T-cell (primary cell): Measurements from ENCODE around the gene C3AR1. TPM values are rescaled to one million over a fixed set of nuclear protein-coding genes. Genes with fewer than 3 reads are reported as not detected.

Source experiments
- ATAC-seq, 4 experiments: fragments of 200-7000 bp in 3 of 4; fragments of 150-1000 bp in 1 of 4; cut with Tn5 transposase; replicated peaks in 1 of 4; 1 replicate in 3 of 4; 2 replicates in 1 of 4; pipeline ENCODE4 v1.10.0; 2021; ENCODE audit warnings: moderate library complexity in 3 of 4, mild to moderate bottlenecking in 2 of 4, moderate number of reproducible peaks in 1 of 4
- CTCF ChIA-PET, 2 donors: fragments of 300-600 bp; sonication (Branson Sonifier 250); formaldehyde crosslinking; loops; one replicate each; lab custom pipeline; 2022; ENCODE audit warnings: antibody characterized with exemption in 2 of 2; lab: Charles Lee
- POLR2A ChIA-PET, 2 donors: fragments of 300-600 bp; sonication (Branson Sonifier 250); formaldehyde crosslinking; loops; one replicate each; lab custom pipeline; 2022; ENCODE audit warnings: antibody characterized with exemption in 2 of 2; lab: Charles Lee
- DNase-seq, 35 experiments: peaks; one replicate each; pipeline versions ENCODE4 v3.0.0 to v3.0.0-alpha.2; 2013 to 2023
- H3K27ac ChIP-seq: one replicate; pipeline ENCODE4 v1.5.1; 2013; ENCODE audit warnings: low read length
- H3K27me3 ChIP-seq, 2 experiments: replicated peaks in 1 of 2; 1 replicate in 1 of 2; 2 replicates in 1 of 2; pipeline versions ENCODE4 v1.6.1 to v1.7.0; 2013; ENCODE audit warnings: low read length in 1 of 2, mixed read lengths in 1 of 2; ENCODE audit not compliant: control insufficient read depth in 2 of 2, insufficient read depth in 2 of 2; ENCODE audit errors: extremely low read depth in 1 of 2
- H3K36me3 ChIP-seq, 2 donors: 1 replicate in 1 of 2; 2 replicates in 1 of 2; pipeline versions ENCODE4 v1.6.1 to v1.7.0; 2013; ENCODE audit warnings: low read length in 1 of 2; ENCODE audit not compliant: control insufficient read depth in 2 of 2, insufficient read depth in 1 of 2; ENCODE audit errors: extremely low read depth in 1 of 2
- H3K4me1 ChIP-seq, 2 experiments: 1 replicate in 1 of 2; 2 replicates in 1 of 2; pipeline versions ENCODE4 v1.6.1 to v1.7.0; 2013; ENCODE audit warnings: low read length in 2 of 2, mixed read lengths in 1 of 2; ENCODE audit not compliant: insufficient read depth in 2 of 2, control insufficient read depth in 1 of 2; ENCODE audit errors: extremely low read depth in 1 of 2
- H3K4me3 ChIP-seq, 2 donors: 1 replicate in 1 of 2; 2 replicates in 1 of 2; pipeline versions ENCODE4 v1.5.1 to v1.7.0; 2013; ENCODE audit warnings: mild to moderate bottlenecking in 2 of 2, low read length in 1 of 2, moderate library complexity in 1 of 2; ENCODE audit not compliant: control insufficient read depth in 1 of 2; ENCODE audit errors: extremely low read depth in 1 of 2
- H3K9me3 ChIP-seq: 2 replicates; pipeline ENCODE4 v1.7.0; 2013
- H3K27ac Mint-ChIP-seq, 2 donors: one replicate each; pipeline ENCODE4 v1.8.0; 2020 to 2021; ENCODE audit warnings: mild to moderate bottlenecking in 2 of 2, mixed read lengths in 2 of 2
- H3K27me3 Mint-ChIP-seq, 2 donors: one replicate each; pipeline ENCODE4 v1.8.0; 2021 to 2022; ENCODE audit warnings: mixed read lengths in 2 of 2
- H3K36me3 Mint-ChIP-seq: one replicate; pipeline ENCODE4 v1.8.0; 2021; ENCODE audit warnings: mixed read lengths
- H3K4me1 Mint-ChIP-seq, 3 donors: one replicate each; pipeline ENCODE4 v1.8.0; 2020 to 2022; ENCODE audit warnings: mixed read lengths in 3 of 3, mild to moderate bottlenecking in 1 of 3
- H3K4me3 Mint-ChIP-seq, 3 donors: one replicate each; pipeline ENCODE4 v1.8.0; 2020 to 2022; ENCODE audit warnings: mild to moderate bottlenecking in 3 of 3, mixed read lengths in 3 of 3, moderate library complexity in 3 of 3
- H3K9me3 Mint-ChIP-seq, 3 donors: one replicate each; pipeline ENCODE4 v1.8.0; 2020 to 2022; ENCODE audit warnings: mixed read lengths in 3 of 3
- WGBS: methylation state at CpG from one replicate; pipeline ENCODE4 v1.1.5; 2013; ENCODE audit warnings: missing lambda C conversion rate; ENCODE audit not compliant: insufficient coverage; 5-methylcytosine and 5-hydroxymethylcytosine counted together
- total RNA-seq, 35 experiments: library from RNA in 6 of 35; stranded (reverse) in 6 of 35; fragments of 120-200 nt in 1 of 35; gene quantifications; one replicate each; pipeline versions ENCODE4 v1.2.1 to v1.2.4 and lab custom pipeline; 2013 to 2026

The C3AR1 gene
- total RNA-seq, 5 donors from 2014 or later (not counting 1 experiment from before 2014, with no cell fraction given), result 0.68 to 5.1 (median 2.4) TPM

GRCh38 chr12:8057306-8057705 lies 8.9 kb downstream of the C3AR1 start:
- H3K4me3 ChIP-seq, result no peak overlapping the region
- H3K9me3 ChIP-seq, result no peaks in the 10 kb centered on the region
- ATAC-seq (no peak), DNase-seq (no peak)
- no peaks in the 10 kb centered on the region for H3K4me1 ChIP-seq
- no peaks in the 10 kb centered on the region for H3K27me3 ChIP-seq
- no peaks in the 10 kb centered on the region for H3K27me3 Mint-ChIP-seq
- CTCF ChIA-PET, result interaction anchor here in 1 of 2 donors (0.5 kb wide), 1 partner anchor 84 kb away, joined by 4 read pairs; no protein-coding TSS in a partner anchor
- no peaks in the 10 kb centered on the region for H3K9me3 Mint-ChIP-seq
- H3K36me3 ChIP-seq, result peaks cover 4 to 31% of the 10 kb centered on the region in 2 donors
- no peak overlapping the region for H3K27ac ChIP-seq
- H3K4me1 Mint-ChIP-seq, result peaks cover 0 to 3% (median 0%) of the 10 kb centered on the region in 3 donors
- H3K27ac Mint-ChIP-seq, result no peak overlapping the region
- WGBS, result no CpG with 5 or more reads among the region's 2 CpGs
- H3K4me3 Mint-ChIP-seq, result no peak overlapping the region
- H3K36me3 Mint-ChIP-seq, result peaks cover 33% of the 10 kb centered on the region
- POLR2A ChIA-PET, result no interaction called here

- Mint-ChIP-seq H3K9me3 (no peaks in the 10 kb centered on the region), H3K36me3 (peaks cover 45% of the 10 kb centered on the region), H3K4me3 (no peak overlapping the region), H3K4me1 (peaks cover 0 to 3% (median 0%) of the 10 kb centered on the region in 3 donors), H3K27me3 (no peaks in the 10 kb centered on the region), H3K27ac (no peak overlapping the region)
- no peak overlapping the region for H3K27ac ChIP-seq
- no peaks in the 10 kb centered on the region for H3K9me3 ChIP-seq
- peaks cover 5 to 52% of the 10 kb centered on the region in 2 donors for H3K36me3 ChIP-seq
- DNase-seq, result no peak
- H3K4me3 ChIP-seq, result no peak overlapping the region
- WGBS, result no CpG with 5 or more reads among the region's 2 CpGs
- ATAC-seq, result no peak
- no peaks in the 10 kb centered on the region for H3K27me3 ChIP-seq
- ChIA-PET CTCF (interaction anchor here in 1 of 2 donors (1.0 to 3.2 kb wide), 2 partner anchors 9 to 23 kb away, joined by 3 to 12 read pairs; no protein-coding TSS in a partner anchor), POLR2A (no interaction called here)
- no peaks in the 10 kb centered on the region for H3K4me1 ChIP-seq
These were observed 11.3 kb downstream of the C3AR1 start for GRCh38 chr12:8054816-8055215.

GRCh38 chr12:8052679-8053078 lies 13.5 kb downstream of the C3AR1 start:
- CTCF ChIA-PET, result no interaction called here

GRCh38 chr12:8050600-8051250 lies 15.4 kb downstream of the C3AR1 start:
- H3K27ac ChIP-seq, result no peak overlapping the region

More at GRCh38 chr12:8052679-8053078, 13.5 kb downstream of the C3AR1 start:
- Histone ChIP-seq H3K9me3 (no peaks in the 10 kb centered on the region), H3K4me3 (no peak overlapping the region), H3K27ac (no peak overlapping the region), H3K27me3 (no peaks in the 10 kb centered on the region), H3K36me3 (peaks cover 5 to 70% of the 10 kb centered on the region in 2 donors), H3K4me1 (no peaks in the 10 kb centered on the region)
- H3K9me3 Mint-ChIP-seq, result no peaks in the 10 kb centered on the region
- H3K4me3 Mint-ChIP-seq, result no peak overlapping the region
- ATAC-seq (no peak), DNase-seq (peak in 1 of 35 experiments; percentile 27)
- H3K27me3 Mint-ChIP-seq, result no peaks in the 10 kb centered on the region
- H3K27ac Mint-ChIP-seq, result no peak overlapping the region
- peaks cover 61% of the 10 kb centered on the region for H3K36me3 Mint-ChIP-seq
- H3K4me1 Mint-ChIP-seq, result no peaks in the 10 kb centered on the region
- 100% methylated on average over 2 of the region's 7 CpGs for WGBS
- POLR2A ChIA-PET, result no interaction called here

GRCh38 chr12:8048906-8049305 lies 17.3 kb downstream of the C3AR1 start:
- 38% methylated on average over 2 of the region's 4 CpGs for WGBS
- peaks cover 71% of the 10 kb centered on the region for H3K36me3 Mint-ChIP-seq
- H3K4me1 Mint-ChIP-seq, result peaks cover 8 to 10% (median 10%) of the 10 kb centered on the region in 3 donors
- DNase-seq (no peak), ATAC-seq (no peak)
- H3K27ac Mint-ChIP-seq, result no peak overlapping the region
- no peaks in the 10 kb centered on the region for H3K9me3 Mint-ChIP-seq
- no peak overlapping the region for H3K4me3 Mint-ChIP-seq
- no peaks in the 10 kb centered on the region for H3K27me3 Mint-ChIP-seq
- no peak overlapping the region for H3K27ac ChIP-seq
- H3K36me3 ChIP-seq, result peaks cover 15 to 91% of the 10 kb centered on the region in 2 donors
- H3K4me3 ChIP-seq, result no peak overlapping the region
- H3K27me3 ChIP-seq, result no peaks in the 10 kb centered on the region
- CTCF ChIA-PET, result interaction anchor here (0.5 to 3.1 kb wide), 5 partner anchors 29 to 177 kb away, joined by 3 to 21 read pairs (median 8); no protein-coding TSS in a partner anchor
- H3K4me1 ChIP-seq, result no peaks in the 10 kb centered on the region
- POLR2A ChIA-PET, result interaction anchor here (0.5 to 0.6 kb wide), 3 partner anchors 34 to 121 kb away, joined by 3 to 7 read pairs (median 3); no protein-coding TSS in a partner anchor
- no peaks in the 10 kb centered on the region for H3K9me3 ChIP-seq

More at GRCh38 chr12:8050600-8051250, 15.4 kb downstream of the C3AR1 start:
- Histone ChIP-seq H3K36me3 (peaks cover 9 to 88% of the 10 kb centered on the region in 2 donors), H3K9me3 (no peaks in the 10 kb centered on the region), H3K27me3 (no peaks in the 10 kb centered on the region), H3K4me3 (no peak overlapping the region), H3K4me1 (no peaks in the 10 kb centered on the region)
- ATAC-seq, result no peak
- no peak overlapping the region for H3K4me3 Mint-ChIP-seq
- H3K27me3 Mint-ChIP-seq, result no peaks in the 10 kb centered on the region
- 90% methylated on average over 2 of the region's 7 CpGs for WGBS
- DNase-seq, result no peak
- ChIA-PET CTCF (interaction anchor here (0.6 to 3.1 kb wide), 3 partner anchors 10 to 27 kb away, joined by 3 to 21 read pairs (median 15); no protein-coding TSS in a partner anchor), POLR2A (interaction anchor here (0.6 to 1.1 kb wide), 4 partner anchors 23 to 114 kb away, joined by 3 to 8 read pairs (median 5); no protein-coding TSS in a partner anchor)
- no peak overlapping the region for H3K27ac Mint-ChIP-seq
- no peaks in the 10 kb centered on the region for H3K9me3 Mint-ChIP-seq
- peaks cover 75% of the 10 kb centered on the region for H3K36me3 Mint-ChIP-seq
- H3K4me1 Mint-ChIP-seq, result peaks cover 5 to 10% (median 10%) of the 10 kb centered on the region in 3 donors

- H3K27ac ChIP-seq, result no peak overlapping the region
- peaks cover 8 to 10% (median 10%) of the 10 kb centered on the region in 3 donors for H3K4me1 Mint-ChIP-seq
- no peak overlapping the region for H3K4me3 Mint-ChIP-seq
- H3K27me3 Mint-ChIP-seq, result no peaks in the 10 kb centered on the region
- ATAC-seq (no peak), DNase-seq (no peak)
- no peaks in the 10 kb centered on the region for H3K4me1 ChIP-seq
- peaks cover 15 to 89% of the 10 kb centered on the region in 2 donors for H3K36me3 ChIP-seq
- POLR2A ChIA-PET, result interaction anchor here in 1 of 2 donors (0.6 kb wide), 1 partner anchor 111 kb away, joined by 3 read pairs; no protein-coding TSS in a partner anchor
- 93% methylated on average over 4 of the region's 5 CpGs for WGBS
- CTCF ChIA-PET, result interaction anchor here (1.1 to 3.1 kb wide), 2 partner anchors 30 to 31 kb away, joined by 8 to 21 read pairs; no protein-coding TSS in a partner anchor
- H3K27ac Mint-ChIP-seq, result no peak overlapping the region
- H3K9me3 Mint-ChIP-seq, result no peaks in the 10 kb centered on the region
- no peaks in the 10 kb centered on the region for H3K9me3 ChIP-seq
- peaks cover 68% of the 10 kb centered on the region for H3K36me3 Mint-ChIP-seq
- no peaks in the 10 kb centered on the region for H3K27me3 ChIP-seq
- no peak overlapping the region for H3K4me3 ChIP-seq
These were observed 18.3 kb downstream of the C3AR1 start for GRCh38 chr12:8047842-8048241.
